GM21526 (cell line): Measurements from ENCODE around the gene OTULIN.

Source experiments
- ATAC-seq: cut with Tn5 transposase; IDR thresholded peaks from one replicate; pipeline ENCODE4 v1.9.1; 2021; ENCODE audit warnings: moderate library complexity; ENCODE audit not compliant: unreplicated experiment, low FRiP score

The OTULIN gene

DNA sequence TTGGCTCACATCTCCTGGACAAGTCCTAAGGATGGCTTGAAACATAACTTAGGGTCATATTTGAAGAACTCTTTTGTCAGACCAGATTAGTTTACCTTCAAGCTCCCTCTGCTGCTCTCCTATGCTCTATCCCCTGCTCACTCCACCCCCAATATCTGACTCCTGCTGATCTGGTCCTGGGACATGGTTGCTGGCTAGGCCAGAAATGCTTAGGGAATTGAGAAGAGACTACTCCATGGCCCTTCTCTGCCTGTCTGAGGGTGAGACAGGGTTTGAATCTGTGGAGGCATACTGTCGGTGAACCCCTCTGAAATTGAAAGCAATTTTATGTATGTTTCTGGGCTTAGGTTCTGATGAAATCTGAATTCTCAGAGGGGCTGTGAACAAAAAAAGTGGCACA is 3.3 kb downstream of the OTULIN start:
- no peak for ATAC-seq

DNA sequence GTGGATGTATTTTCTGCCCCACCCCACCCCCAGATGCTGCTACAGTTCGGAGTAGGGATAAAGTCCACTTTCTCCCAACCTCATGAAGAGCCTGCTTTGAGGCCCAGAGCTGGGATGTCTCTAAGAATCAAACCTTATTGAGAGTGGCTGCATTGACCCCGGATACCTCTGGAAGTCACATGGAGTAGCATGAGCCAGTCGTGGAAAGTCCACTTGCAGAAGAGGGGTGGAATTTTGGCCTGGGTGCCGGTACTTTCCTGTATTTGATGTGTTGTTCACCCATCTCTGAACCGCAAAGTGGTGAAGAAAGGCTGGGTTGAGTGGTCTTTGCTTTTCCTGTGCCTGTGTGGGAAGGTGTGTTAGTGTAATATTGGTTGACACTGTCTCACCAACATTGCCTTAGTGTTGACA is 3.7 kb downstream of the OTULIN start:
- ATAC-seq, result no peak

DNA sequence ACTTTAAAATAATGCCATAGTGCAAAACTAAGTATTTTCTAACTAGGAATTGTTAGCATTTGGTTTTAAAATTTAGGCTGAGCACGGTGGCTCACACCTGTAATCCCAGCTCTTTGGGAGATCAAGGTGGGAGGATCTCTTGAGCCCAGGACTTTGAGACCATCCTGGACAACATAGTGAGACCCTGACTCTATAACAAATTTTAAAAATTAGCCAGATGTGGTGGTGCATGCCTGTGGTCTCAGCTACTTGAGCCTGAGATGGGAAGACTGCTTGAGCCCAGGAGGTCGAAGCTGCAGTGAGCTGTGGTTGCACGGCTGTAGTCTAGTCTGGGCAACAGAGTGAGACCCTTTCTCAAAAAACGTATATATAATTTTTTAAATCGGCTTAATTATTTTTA is 4.9 kb downstream of the OTULIN start:
- ATAC-seq, result no peak

DNA sequence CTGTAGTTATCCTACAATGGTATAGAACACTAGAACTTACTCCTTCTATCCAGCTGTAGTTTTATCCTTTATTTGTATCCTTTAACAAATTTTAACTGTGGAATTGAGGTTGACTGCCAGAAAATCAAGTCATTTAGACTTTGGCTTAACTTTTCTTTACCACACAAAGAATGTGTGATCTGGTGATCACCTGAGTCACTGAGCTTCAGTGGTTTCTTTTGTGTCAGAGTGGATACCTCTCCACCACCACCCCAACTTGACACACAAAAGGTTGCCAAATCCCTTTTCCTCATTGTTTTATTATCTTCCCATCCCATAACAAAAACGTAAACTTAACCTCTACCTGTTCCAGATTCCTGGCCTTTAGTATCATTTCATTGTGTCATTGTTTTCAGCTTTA is 5.5 kb downstream of the OTULIN start:
- ATAC-seq, result no peak

DNA sequence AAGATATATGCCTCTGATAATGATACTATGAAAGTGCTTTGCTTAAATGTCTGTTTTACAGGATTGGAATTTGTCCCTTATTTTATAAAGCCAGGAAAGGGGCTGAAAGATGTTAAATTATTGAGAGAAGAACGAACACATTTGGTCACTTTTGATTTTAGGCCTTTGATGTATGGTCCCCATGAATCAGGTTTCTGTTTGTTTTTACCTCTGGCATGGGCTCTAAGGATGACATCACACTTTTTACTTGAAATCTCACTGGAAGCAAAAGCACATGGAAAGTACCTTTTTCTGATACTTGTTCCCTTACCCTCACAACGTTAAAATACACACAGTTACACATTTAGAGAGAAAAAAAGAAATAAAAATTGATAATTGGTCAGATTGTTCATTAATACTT is 6.9 kb downstream of the OTULIN start:
- no peak for ATAC-seq

DNA sequence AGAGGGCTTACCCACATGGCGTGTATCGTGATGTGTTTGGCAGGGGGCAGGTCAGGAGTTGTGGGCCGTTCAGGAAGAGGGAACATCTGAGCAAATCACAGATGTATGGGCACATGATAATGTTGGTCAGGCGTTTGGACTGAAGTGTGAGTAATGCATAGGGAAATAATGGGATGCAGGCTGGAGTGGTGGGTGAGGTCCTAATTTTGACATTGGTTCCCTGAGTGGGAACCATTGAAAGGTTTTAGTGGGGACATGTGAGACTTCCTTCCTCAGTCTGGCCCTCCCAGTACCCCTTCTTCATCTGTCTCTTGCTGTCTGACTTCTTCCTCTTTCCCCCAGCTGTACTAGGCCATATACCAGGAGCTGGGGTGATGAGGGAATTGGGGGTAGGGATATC is 7.6 kb downstream of the OTULIN start:
- ATAC-seq, result no peak

DNA sequence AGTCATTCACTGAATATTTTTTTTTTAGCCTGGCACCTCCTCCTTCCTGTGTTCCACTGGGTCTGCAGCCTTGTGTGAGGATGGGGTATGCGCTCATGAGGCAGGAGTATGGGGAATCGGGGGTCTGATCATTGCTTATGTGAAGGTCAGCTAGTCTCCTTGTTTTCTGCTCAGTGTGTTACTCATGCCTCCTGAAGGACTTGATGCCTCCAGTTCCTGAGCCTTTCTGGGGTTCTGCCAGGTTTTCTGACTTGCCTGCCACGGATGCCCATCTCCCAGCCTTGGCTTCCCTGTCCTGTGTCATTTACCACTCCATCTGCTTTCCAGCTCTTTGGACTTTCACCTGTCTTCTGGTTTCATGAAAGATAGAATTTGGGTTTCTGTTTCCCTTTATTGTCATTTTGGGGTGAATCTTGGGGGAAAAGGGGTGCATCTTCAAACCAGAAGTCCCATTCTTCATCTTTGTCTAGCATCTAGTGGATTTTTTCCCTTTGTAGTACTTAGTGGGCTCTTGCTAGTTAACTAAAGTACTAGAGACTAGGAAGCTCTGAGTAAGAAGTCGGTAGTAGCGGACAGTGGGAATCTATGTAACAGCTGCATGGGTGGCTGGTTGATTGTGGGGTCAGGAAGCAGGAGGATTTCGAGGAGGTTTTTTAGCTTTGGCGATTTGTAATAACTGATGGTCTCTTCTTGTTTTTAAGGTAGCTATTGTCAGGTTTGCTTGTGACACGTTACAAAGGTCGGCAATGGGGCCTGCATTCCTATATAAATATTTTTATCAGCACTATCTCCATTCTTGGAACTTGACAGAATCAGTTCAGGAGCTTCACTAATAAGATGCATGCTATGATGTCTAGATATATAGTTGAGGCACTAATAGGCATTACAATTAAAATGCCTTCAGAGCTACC is 8.2 kb downstream of the OTULIN start:
- ATAC-seq, result no peak

DNA sequence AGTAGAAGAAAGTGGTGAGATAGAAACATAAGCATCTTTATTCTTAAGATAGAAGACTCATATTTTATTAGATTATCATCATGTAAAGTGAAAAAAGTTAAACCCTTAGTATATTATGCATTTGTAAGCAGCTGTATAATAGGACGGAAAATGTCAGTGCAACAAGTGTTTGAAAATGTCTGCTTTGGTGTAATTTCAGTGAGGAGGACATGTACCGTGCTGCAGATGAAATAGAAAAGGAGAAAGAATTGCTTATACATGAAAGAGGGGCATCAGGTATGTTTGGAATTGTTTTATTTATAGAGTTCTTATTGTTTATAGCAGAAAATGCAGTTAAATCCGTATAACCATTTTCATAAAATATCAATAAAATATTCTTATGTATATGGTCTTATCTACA is 8.9 kb downstream of the OTULIN start:
- no peak for ATAC-seq

DNA sequence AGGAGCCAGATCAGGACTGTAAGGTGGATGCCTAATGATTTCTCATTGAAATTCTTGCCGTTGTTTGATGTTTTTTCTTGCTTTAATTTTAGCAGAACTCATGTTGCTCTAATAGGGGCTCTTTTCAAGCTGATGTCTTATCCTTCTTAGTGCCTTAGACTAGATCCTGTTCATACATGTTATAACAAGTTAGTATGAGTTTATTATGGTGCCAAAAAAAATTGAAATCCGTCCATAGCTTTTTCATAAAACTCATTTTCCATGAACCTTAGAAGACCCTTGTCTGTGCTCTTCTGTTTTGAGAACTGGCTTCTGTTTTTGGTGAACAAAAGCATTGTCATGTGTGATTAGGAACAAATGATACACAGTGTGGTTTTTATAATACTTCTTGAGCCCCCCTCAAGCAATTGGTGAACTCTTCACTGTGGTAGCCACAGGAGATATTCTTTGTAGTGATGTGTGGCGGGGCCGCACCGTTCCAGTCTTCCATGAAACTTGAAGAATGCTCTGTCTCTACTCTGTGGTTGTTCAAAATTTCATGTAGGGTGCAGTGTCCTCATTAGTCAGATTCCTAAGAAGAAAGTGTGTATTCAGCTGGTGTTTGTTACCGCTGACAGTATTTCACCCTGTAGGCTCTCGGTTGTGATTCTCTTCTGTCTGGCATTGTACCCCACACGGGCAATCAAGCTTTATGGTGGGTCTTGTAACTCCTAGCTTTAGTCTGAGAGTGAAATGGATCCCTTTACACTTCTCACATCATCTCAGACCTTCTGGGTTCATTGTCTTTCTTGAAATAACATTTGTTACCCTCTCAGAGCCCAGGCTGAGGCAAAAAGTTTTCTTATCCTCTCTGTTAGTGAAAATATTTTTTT is 10.7 kb downstream of the OTULIN start:
- ATAC-seq, result peak; percentile 10

DNA sequence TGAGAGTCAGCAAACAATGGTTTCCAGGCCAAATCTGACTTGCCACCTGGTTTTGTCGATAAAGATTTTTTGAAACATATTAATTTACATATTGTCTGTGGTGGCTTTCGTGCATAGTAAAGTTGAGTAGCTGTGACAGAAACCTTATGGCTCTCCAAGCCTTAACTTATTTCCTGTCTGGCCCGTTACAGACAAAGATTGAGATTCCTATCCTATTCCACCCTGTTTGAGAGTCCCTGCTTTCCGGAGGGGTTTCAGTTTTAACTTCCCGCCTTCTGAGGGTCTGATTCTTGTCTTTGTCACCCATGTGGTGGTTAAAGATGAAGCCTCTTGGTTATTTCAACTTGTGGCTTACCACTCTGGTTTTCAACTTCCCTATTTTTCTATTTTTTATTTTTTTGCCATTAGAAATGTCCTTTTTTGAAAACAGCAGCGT is 11.4 kb downstream of the OTULIN start:
- ATAC-seq, result peak; percentile 38

DNA sequence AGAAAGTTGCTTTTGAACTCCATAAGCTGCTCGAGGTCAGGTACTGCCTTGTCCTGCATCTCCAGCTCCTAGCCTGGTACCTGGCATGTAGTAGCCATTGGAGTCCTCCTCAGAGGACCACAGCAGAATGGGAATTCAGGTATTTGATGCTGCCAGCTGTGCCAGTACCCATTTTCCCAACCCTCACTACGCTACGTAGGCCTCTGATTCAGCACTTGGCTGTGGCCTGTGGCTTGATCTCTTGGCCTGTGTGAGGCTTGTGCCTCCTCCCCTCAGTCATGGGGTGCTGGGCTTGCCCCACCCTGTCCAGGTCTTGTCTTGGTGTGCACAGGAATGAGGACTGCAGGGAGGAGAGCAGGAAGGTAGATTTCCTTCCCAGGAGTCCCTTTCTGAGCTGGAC is 11.8 kb downstream of the OTULIN start:
- peak; percentile 29 for ATAC-seq

DNA sequence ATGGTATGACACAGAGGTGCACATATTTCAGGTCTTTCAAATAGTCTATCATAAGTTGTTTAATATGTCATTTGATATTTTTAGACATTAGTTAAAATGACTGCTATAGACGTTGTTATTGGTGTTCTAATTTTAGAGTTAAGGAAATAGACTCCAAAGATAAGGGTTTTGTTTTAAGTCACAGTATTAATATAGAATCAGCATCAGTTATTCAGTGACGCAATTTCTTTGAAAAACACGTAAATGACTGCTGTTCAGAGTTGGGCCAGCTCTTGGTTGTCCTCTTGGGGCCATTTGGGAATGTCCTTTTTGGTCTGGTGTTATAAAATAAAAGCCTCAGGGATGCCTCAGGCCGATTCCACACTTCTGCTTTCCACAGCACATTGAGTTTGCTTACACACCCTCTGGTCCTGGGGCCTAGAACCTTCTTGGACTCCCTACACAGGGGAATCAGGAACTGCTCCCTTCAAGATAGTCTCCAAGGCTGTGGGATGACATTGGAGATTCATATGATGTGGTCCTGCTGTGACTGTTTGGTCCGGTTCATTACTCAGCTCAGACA is 14.3 kb downstream of the OTULIN start:
- no peak for ATAC-seq

DNA sequence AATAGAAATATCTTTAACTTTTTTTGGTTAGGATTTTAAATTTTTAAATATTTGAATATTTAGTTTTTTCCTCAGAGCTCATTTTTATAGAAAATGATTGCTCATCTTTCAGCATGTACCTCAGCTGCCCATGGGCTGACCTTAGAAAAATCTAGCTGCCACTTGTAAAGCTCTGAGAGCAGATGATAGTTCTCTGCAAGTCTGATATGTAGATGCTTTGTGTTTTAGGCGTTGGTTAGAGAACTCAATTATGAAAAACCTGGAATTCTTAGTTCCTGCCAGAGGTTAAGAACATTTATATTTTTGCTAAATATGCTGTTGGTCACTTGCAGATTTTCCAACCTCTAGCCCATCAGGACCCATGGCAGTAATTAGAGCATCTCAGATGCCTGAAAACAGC is 15.1 kb downstream of the OTULIN start:
- no peak for ATAC-seq

DNA sequence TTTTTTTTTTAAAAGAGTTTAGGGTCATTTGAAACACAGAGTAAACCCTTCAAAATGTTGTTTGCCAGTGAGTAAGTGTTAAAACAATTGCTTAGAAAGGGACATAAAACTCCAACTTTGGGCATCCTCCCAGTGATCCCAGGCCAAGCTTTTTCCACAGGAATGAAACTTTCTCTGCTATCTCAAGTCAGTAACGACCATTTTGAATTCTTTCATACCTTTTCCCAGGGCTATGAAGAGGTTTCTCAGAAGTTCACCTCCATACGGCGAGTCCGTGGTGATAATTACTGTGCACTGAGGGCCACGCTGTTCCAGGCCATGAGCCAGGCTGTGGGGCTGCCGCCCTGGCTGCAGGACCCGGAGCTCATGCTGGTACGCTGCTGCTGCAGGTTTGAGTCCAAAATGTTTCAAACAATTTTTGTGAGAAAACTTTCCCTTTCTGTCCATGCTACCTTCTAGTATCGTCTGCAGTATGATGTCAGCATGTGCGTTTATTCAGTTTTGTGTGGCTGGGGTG is 16.8 kb downstream of the OTULIN start:
- ATAC-seq, result no peak

DNA sequence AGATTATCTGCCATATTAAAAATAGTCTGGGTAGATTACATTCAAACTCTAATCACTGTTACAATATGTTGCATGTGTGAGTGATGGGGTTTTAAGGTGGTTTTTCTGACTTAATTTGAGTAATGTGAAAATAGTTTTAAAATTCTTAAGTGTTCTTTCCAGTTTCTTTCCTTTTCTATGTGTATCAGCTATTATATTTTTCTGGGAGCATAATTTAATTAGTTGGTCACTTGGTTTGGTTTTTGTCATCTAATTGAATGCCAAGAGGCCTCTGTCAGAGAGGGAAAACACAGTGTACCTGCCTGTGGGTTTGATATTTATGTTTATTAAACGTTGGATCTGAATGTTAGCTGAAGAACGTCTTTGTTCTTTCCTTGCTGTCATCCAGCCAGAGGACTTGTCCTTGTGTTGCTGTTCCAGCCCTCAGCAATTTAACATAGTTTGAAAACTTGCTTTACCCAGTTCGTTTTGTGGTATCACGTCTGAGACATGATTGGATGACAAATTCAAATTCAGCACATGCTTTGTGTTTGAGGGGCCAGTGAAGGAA is 19.5 kb downstream of the OTULIN start:
- ATAC-seq, result no peak

DNA sequence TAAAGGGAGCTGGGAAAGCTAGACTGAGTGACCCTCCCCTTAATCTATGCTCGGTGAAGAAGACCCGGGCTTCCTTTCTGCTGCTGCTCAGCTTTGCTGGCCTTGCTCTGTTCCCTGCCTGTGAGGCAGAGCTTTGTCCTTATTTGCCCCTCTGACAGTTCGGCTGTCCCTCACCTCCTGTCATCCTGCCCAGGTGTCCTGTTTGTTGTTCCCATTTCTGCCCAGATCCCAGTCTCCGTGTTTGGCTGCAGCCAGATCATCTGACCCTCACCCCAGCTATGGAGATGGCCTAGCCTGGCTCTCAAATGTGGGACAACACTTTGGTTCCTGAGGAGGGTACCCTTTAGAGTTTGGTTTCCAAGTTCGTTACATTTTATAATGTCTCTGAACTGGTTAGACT is 20.2 kb downstream of the OTULIN start:
- no peak for ATAC-seq

DNA sequence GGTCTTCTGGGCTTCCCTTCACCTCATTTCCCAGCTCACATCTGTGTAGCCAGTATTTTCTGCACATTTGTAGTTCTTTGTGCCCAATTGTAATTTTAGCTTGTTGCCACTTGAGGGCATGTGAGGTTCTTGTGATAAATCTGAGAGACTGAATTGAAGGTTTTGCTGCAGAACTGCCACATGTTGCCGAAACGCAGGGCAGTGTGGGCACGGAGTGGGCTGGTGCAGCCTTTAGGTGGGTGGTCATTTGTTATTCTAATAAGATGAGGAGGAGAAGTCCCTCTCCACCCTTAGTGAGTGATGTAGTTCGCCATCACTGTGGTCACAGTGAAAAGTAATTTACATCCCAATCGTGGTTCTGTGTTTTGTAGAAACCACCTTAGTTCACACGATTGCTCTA is 21.2 kb downstream of the OTULIN start:
- ATAC-seq, result peak; percentile 85

DNA sequence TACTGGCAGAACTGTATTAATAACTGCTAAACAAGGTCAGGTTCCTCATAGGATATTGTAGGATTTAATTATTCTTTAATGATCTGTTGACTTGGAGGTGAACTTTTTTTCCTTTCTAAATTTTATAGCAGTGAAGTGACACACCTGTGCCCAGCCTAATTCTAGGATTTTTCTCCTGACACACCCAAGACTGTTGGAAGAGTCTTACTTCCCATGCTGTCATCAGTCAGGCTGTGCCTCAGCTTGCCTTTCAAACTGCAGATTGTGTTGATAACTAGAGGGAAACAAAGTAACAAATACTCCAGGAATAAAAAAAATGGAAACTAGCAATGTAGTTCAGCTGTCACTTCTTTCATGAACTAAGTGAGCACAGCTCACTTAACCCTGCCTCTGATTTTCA is 22.0 kb downstream of the OTULIN start:
- ATAC-seq, result no peak

DNA sequence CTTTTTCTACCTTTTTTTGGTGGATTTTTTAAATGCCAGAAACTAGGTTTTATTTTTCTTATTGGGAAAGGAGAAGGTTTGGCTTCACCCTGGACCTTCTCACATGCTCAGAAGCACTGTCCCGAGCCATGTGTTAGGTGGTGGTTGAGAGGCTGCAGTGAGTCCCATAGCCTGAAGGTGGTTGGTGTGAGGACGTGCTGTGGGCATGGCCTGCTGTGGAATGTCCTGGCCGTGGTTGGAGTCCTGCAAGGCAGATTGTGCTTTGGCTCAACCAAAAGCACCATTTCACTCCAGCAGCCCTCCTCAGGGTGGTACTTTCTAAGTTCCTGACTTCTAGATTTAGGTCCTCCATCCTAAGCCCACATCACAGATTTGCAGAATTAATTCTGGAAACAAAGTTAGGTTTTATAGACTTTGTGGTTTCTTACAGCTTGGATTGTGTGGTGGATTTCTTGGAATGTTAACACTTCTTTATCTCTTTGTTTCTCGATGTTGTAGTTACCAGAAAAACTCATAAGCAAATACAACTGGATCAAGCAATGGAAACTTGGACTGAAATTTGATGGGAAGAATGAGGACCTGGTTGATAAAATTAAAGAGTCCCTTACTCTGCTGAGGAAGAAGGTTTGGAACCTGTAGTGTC is 22.6 kb downstream of the OTULIN start:
- ATAC-seq, result no peak

DNA sequence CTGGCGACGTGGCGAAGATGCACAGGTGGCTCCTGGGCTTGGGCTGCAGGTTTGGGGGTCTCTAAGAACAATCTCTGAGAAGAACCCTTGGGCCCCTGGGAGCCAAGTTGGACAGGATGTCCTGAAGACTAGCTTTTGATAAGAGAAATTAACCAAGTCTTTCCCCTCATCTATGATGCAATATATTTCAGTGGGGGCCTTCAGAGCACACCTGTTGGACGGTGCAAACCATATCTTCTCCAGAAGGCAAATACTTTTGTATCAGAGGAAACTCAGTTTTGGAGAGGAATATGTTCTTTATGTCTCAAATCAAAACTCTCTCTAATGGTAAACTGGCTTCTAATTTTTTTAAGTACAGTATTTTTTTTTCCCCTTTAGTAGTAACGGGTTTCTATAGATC is 28.6 kb downstream of the OTULIN start:
- ATAC-seq, result no peak
